ENCODE results near the gene SMIM22. TPM values are rescaled to one million over a fixed set of nuclear protein-coding genes. Genes with fewer than 3 reads are reported as not detected.

SMIM22 gene
- total and polyA plus RNA-seq, 12 donors: 0.73 TPM; not detected in 11

DNA sequence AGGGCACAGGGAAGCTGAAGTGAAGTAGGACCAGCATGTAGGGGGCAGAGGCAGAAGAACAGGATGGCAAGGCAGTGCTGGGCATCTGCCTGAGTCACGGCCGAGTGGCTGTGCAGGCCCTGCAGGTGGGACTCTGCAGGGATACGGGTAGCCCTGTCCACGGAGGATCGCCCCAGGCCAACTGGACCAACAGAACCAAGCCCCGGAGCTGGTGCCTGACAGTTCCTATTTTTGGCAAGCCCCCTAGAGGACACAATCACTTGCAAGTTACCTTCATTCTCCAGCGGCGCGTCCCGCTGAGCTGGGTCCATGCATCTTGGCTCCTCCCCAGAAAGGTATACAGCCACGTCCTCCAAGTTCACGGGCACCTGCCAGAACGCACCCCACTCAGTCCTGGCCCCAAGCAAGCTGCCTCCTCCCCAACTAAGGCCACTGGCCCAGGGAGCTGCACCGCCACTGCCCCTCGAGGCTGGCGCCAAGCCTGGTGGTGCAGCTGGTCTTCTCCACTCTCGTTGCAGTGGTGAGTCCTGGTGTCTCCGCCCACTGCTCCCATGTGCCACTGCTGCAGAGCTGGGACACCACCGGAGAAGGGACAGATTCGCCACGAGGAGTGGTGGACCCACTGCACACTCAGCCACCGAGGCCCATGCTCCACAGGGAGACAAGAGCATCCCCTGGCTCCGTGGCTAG lies 34.8 kb upstream of the SMIM22 start:
- H3K27me3 ChIP-seq: no peaks in the 10 kb centered on the region
- H3K4me1 ChIP-seq: peaks cover 0 to 16% (median 5%) of the 10 kb centered on the region in 9 donors
- intact Hi-C loops (cut with DNase I): no loop called here
- ATAC-seq: no peak
- H3K4me3 ChIP-seq: no peak overlapping the region
- H3K9me3 ChIP-seq: no peaks in the 10 kb centered on the region
- no peak for DNase-seq
- no peak overlapping the region for H3K27ac ChIP-seq
- H3K36me3 ChIP-seq: peaks cover 5 to 97% (median 49%) of the 10 kb centered on the region in 9 donors
- TF ChIP-seq, protein P1, sequence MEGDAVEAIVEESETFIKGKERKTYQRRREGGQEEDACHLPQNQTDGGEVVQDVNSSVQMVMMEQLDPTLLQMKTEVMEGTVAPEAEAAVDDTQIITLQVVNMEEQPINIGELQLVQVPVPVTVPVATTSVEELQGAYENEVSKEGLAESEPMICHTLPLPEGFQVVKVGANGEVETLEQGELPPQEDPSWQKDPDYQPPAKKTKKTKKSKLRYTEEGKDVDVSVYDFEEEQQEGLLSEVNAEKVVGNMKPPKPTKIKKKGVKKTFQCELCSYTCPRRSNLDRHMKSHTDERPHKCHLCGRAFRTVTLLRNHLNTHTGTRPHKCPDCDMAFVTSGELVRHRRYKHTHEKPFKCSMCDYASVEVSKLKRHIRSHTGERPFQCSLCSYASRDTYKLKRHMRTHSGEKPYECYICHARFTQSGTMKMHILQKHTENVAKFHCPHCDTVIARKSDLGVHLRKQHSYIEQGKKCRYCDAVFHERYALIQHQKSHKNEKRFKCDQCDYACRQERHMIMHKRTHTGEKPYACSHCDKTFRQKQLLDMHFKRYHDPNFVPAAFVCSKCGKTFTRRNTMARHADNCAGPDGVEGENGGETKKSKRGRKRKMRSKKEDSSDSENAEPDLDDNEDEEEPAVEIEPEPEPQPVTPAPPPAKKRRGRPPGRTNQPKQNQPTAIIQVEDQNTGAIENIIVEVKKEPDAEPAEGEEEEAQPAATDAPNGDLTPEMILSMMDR (IDR thresholded peaks at IDR 0.05): no peak
- WGBS, 2 donors: 90 to 91% methylated on average over 23 of the region's 23 CpGs

DNA sequence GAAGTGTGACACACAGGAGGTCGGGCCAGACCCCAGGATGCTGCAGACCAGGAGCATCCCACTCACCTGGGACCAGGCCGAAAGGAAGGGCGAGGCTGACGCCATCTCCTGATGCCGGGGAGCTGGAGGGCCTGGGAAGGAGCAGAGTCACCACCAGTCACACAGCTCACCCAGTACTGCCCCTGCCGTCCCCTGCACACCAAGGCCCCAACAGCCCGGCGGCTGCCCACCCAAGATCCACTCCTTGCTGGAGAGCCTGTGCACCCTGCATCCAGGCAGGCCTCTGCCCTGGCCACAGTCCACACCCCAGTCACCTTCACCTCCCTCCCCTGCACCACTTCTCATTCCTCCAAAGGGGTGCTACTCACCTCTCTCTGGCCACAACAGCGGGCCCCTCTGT lies 33.0 kb upstream of the SMIM22 start:
- H3K9me3 ChIP-seq: no peaks in the 10 kb centered on the region
- WGBS, 2 donors: 88 to 95% methylated on average over 9 of the region's 9 CpGs

DNA sequence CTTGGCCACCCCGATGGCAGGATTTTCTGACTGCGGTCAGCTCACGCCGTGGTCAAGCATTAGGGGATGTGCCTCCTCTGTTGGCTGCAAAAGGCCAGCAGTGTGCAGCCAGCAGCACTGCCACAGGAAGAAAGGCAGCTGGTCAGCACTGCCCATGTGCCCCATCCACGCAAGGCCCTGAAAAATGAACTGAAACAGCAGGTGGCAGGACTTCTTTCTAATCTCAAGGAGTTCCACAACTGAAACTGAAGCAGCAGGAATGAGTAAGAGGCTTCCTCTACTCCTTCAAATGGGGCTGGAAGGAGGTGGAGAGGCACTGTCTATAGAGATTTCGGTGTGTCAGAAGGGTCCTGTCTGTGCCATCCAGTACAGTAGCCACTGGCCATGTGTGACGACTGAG lies 31.4 kb upstream of the SMIM22 start:
- Histone ChIP-seq H3K4me1 (peaks cover 12 to 41% (median 28%) of the 10 kb centered on the region in 9 donors), H3K9me3 (no peaks in the 10 kb centered on the region), H3K36me3 (peaks cover 5 to 66% (median 36%) of the 10 kb centered on the region in 9 donors), H3K27ac (no peak overlapping the region), H3K4me3 (no peak overlapping the region), H3K27me3 (no peaks in the 10 kb centered on the region)
- intact Hi-C loops (cut with DNase I): no loop called here
- DNase-seq (no peak), ATAC-seq (no peak)
- 91 to 92% methylated on average over 7 of the region's 7 CpGs for WGBS, 2 donors
- TF ChIP-seq, protein P1 (IDR thresholded peaks at IDR 0.05): no peak

More for the DNA sequence above, 33.0 kb upstream of the SMIM22 start:
- DNase-seq (no peak), ATAC-seq (no peak)
- intact Hi-C loops (cut with DNase I): no loop called here
- Histone ChIP-seq H3K4me3 (no peak overlapping the region), H3K4me1 (peaks cover 5 to 30% (median 18%) of the 10 kb centered on the region in 9 donors), H3K27ac (no peak overlapping the region), H3K36me3 (peaks cover 5 to 82% (median 42%) of the 10 kb centered on the region in 9 donors), H3K27me3 (no peaks in the 10 kb centered on the region)
- TF ChIP-seq, protein P1 (IDR thresholded peaks at IDR 0.05): no peak

DNA sequence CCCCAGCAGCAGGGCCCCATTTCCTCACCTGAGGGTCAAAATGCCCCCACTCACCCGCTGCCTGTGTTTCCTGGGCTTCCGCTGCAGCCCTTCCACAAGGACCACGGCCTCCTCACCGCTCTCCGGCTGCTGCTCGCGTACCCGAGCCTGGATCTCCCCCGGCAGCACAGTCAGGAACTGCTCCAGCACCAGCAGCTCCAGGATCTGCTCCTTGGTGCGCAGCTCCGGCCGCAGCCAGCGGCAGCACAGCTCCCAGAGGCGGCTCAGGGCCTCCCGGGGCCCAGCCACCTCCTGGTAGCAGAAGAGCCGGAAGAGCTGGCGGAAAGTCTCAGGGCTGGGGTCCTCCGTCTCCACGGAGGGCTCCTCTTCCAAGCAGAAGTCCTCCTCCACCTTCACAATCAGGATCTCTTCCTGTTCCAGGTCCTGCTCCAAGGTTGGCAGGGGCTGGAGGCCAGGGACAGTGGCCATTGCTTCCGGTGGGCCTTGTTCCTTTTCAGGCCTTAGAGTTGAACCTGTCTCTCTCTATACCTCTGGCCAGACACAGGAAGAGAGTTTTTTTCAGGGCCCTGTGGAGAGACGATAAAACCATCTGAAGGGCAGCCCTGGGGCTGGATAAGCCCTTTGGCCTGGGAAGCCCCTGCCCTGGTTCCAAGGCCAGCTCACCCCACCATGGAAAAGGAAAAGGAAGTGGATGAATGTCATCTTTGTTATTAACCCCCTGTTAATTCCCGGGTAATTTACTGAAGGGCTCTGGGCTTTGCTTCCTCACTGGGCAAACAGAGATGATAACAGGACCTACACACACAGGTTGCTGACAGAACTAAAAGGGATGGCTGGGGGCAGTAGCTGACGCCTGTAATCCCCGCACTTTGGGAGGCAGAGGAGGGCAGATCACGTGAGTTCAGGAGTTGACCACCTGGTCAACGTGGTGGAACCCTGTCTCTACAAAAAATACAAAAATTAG lies 29.4 kb upstream of the SMIM22 start:
- WGBS, 2 donors: 62 to 64% methylated on average over 26 of the region's 26 CpGs
- Histone ChIP-seq H3K4me1 (peaks cover 12 to 44% (median 32%) of the 10 kb centered on the region in 9 donors), H3K36me3 (peaks cover 1 to 46% (median 20%) of the 10 kb centered on the region in 9 donors), H3K27me3 (no peaks in the 10 kb centered on the region), H3K27ac (peak overlapping the region in 9 of 10 donors; percentile 83 to 93 (median 89)), H3K4me3 (peak overlapping the region; percentile 79 to 99 (median 86)), H3K9me3 (no peaks in the 10 kb centered on the region)
- TF ChIP-seq, protein P1 (IDR thresholded peaks at IDR 0.05): no peak
- ATAC-seq (no peak), DNase-seq (no peak)
- intact Hi-C loops (cut with DNase I): loop anchor here in 4 of 10 donors (2.0 to 5.0 kb wide), 4 partner anchors 33 to 192 kb away; partner anchors contain the start of genes ROGDI (in 3 of the 4), ANKS3 (in 1 of the 4), DNAAF8 (in 1 of the 4) and SEC14L5 (in 1 of the 4)

Measured in heart right ventricle (tissue), 16 donors.